Measurements from ENCODE around the gene USP7.
"Not testable (repeated sequence)": the region's sequence is repeated elsewhere in the genome, so short reads cannot be mapped to it uniquely, and the experiment has no call there.

The USP7 gene

GRCh38 chr16:8855972-8856371 is 107.7 kb downstream of the USP7 start:
- no peak for DNase-seq

- DNase-seq, result no peak
Observed at GRCh38 chr16:8855051-8855786, 108.5 kb downstream of the USP7 start.

GRCh38 chr16:8854298-8854948 is 109.3 kb downstream of the USP7 start:
- DNase-seq, result no peak

DNA sequence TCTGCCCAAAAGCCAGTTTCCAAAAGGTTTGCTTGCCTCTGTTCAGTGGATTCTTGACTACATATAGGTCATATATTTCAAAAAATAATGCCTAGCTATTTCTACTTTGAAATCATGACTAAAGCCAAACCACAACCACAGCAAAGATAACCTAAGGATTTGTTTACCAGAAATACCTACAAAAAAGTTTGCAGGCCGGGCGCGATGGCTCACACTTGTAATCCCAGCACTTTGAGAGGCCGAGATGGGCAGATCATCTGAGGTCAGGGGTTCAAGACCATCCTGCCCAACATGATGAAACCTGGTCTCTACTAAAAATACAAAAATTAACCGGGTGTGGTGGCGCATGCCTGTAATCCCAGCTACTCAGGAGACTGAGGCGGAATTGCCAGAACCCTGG is 110.1 kb downstream of the USP7 start:
- DNase-seq, result no peak

DNA sequence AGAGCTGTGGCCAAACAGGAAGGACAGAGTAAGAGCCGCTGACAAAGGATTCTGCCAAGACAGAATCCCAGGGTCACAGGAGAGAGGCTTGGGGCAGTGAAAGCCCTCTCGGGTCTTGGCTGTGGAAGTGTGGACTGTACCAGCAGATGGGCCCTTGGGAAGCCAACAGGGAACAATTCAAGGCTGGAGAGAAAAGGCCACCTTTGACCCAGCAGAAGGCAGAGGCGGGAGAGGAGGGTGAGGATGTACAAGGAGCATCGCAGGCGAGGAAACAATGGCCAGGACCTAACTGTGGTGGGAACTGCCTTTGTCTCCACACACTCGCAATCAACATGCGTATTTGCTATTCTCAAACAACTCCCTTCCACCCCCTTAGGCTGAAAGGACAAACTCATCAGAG is 110.6 kb downstream of the USP7 start:
- no peak for DNase-seq

GRCh38 chr16:8852534-8852933 is 111.2 kb downstream of the USP7 start:
- DNase-seq, result no peak

GRCh38 chr16:8851761-8852403 is 111.8 kb downstream of the USP7 start:
- DNase-seq, result no peak

DNA sequence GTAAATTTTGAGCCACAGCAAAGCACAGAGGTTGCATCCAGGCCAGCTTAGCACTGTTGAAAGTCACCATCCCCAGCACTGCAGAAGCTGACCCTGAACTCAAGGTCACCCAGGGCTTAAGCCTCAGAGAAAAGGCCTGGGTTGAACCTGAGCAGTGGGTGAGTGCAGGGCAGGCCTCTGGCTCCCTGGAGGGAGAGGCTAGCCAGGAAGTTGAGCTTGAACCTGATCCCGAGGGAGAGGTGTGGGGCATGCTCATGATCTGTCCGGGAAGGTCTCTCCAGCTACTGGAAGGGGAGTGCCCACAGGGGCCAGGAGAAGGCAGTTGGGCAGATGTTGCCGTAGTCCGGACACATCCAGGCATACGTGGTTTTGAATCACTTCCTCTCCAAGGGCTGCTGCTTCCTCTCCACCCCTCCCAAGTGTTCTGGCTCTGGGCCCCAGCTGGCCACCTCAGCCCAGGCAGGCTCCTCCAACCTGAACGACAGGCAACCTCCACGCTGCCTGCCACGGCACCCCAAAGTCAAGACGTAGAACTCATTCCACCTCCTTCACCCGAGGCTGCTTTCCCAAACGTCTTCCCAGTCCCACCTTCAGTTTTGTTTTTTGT is 113.3 kb downstream of the USP7 start:
- DNase-seq, result no peak

- DNase-seq, result no peak
Observed at GRCh38 chr16:8849411-8850011, 114.2 kb downstream of the USP7 start.

GRCh38 chr16:8848939-8849391 is 114.7 kb downstream of the USP7 start:
- no peak for DNase-seq

- DNase-seq, result no peak
Observed at GRCh38 chr16:8848231-8848938, 115.3 kb downstream of the USP7 start.

- DNase-seq, result no peak
Observed at GRCh38 chr16:8847623-8848022, 116.1 kb downstream of the USP7 start.

- DNase-seq, result no peak
Observed at GRCh38 chr16:8847145-8847544, 116.6 kb downstream of the USP7 start.

DNA sequence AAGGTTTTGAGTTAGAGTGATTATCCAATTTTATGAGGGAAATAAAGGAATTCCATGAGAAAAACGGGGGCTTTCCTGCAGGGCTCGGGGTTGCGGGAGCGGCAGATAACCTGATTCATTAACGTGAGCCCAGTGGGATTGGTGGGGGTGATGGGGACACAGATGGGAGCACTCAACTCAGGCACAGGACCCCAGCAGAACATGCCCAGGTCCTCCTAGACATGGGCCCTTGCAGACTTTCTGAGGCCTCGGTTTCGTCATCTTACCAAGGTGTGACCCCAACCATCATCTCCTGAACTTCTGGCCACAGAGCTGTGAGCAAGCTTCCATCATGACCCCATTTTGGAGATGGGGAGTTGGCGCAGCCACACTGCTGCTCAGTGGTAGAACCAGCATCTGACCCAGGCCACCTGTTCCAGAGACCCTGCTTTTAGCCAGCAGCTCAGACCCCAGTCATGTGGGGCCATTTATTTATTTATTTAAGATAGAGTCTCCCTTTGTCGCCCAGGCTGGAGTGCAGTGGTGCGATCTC is 117.2 kb downstream of the USP7 start:
- no peak for DNase-seq

DNA sequence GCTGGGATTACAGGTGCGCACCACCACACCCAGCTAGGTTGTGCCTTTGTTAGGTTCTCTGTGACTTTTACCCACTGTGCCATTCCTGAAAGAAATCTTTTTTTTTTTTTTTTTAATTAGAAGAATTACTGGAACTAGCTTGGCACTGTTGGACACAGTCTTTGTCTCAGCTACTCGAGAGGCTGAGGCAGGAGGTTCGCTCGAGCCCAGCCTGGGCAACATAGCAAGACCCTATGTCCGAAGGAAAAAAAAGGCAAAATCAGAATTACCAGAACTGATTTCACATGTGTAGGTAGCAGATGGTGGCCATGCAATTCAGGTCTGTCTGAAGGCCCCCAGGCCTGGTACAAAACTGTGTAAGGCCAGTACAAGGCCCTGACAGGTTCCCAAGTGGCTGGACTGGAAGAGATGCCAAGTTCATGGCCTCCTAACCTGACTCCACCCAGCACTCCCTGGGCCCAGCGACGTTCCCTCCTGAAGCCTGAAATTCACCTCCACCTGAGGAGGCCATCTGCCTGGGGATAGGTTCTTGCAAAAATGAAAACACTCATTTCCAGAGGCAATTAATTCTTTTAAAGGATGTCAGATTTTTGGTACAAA is 117.9 kb downstream of the USP7 start:
- no peak for DNase-seq

DNA sequence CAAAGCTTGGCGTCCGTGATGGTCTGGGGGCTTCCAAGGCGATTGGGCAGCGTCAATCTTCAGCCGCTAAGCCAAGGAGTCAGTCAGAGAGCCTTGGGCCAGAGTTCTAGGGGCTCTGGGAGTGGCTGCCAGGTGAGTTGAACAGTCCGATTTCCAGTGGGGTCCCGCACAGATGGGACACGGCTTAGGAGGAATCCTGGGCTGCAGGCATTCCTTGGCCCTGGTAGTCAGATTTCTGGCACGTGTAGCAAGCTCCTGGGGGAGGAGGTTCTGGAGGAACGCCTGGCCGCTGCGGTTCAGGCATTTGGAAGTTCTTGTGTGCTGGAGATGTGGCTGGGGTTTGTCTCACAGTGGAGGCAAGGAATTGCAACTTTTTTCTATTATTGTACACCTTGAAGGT is 120.4 kb downstream of the USP7 start:
- not testable (repeated sequence) for DNase-seq

Measured in activated effector memory CD4-positive, alpha-beta T cell treated with Interleukin-2 at 50 U/mL for 16 hours (primary cell).